ENCODE results near the gene FAM222A.

Gene FAM222A

DNA sequence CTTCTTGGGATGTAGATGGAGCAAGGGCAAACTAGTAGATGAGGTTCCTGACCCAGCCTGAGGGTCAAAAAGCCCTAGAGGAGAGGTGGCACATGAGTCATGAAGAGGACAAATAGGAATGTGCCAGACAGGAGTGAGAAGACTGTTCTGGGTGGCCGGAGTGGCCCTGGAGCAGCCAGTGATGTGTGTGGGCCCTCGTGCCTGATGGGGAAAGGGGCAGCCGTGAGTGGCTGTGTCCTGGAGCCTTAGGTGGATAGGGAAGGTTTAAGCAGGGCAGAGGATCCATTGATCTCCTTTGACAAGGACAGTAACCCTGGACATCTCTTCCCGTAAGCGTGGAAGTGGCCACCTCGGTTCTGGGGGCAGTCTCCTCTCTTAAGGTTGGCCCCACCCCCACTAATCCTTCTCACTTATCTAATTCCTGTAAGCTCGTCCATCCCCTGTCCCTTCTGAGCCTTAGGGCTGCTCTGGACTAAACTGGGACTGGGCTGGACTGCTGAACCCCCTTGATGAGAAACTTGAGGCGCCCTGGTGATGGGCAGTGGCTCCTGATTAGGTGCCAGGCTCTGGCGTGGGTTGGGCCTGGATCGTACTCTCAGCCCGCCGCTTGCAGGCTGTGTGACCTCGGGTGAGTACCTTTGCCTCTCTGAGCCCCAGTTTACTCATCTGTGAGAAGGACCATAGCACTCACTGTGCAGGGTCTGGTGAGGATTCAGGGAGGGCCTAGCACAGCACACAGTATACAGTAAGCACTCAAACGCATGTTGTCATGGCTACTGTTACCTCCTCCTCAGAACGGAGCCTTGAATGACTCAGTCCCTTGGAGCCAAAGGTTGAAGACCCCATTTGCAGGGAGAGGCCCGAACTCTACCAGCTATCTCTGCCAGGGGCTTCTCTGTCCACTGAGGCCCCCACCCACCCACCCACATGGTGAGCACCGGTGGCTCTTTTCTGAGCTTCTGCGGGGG lies 4.0 kb downstream of the FAM222A start:
- H3K4me1 ChIP-seq: peaks cover 0 to 44% (median 20%) of the 10 kb centered on the region in 4 donors

DNA sequence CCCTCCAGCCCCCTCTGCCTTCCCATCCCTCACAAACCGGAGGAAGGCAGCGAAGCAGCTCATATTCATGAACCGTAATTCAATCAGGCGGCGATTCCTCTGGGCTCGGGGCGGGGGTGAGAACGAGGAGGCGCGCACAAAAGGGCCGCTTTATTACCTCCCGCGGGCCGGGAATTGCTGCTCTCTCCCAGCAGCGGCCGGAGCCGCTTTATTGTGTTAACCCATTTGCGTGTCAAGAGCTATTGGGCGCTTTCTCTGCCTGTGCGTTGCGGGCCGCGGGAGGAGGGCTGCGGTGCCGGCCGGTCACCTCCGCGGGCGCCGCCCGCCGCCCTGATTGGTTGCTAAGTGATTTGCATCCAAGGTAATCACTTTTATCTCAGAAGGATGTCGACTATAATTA lies 4.8 kb downstream of the FAM222A start:
- H3K4me3 ChIP-seq: no peak overlapping the region
- H3K27ac ChIP-seq: no peak overlapping the region
- H3K9me3 ChIP-seq: no peaks in the 10 kb centered on the region
- no peaks in the 10 kb centered on the region for H3K36me3 ChIP-seq
- DNase-seq: no peak
- TF ChIP-seq, protein P1, sequence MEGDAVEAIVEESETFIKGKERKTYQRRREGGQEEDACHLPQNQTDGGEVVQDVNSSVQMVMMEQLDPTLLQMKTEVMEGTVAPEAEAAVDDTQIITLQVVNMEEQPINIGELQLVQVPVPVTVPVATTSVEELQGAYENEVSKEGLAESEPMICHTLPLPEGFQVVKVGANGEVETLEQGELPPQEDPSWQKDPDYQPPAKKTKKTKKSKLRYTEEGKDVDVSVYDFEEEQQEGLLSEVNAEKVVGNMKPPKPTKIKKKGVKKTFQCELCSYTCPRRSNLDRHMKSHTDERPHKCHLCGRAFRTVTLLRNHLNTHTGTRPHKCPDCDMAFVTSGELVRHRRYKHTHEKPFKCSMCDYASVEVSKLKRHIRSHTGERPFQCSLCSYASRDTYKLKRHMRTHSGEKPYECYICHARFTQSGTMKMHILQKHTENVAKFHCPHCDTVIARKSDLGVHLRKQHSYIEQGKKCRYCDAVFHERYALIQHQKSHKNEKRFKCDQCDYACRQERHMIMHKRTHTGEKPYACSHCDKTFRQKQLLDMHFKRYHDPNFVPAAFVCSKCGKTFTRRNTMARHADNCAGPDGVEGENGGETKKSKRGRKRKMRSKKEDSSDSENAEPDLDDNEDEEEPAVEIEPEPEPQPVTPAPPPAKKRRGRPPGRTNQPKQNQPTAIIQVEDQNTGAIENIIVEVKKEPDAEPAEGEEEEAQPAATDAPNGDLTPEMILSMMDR (IDR thresholded peaks at IDR 0.05): no peak
- peaks cover 0 to 64% of the 10 kb centered on the region in 2 donors for H3K27me3 ChIP-seq
- intact Hi-C loops (cut with DNase I; ENCODE audit: low total_unique reads): loop anchor here (10.0 kb wide), 1 partner anchor 264 kb away; no protein-coding TSS in a partner anchor
- peaks cover 0 to 44% (median 24%) of the 10 kb centered on the region in 4 donors for H3K4me1 ChIP-seq

More for the DNA sequence above, 4.0 kb downstream of the FAM222A start:
- Histone ChIP-seq H3K36me3 (no peaks in the 10 kb centered on the region), H3K9me3 (no peaks in the 10 kb centered on the region), H3K27me3 (peaks cover 0 to 65% of the 10 kb centered on the region in 2 donors), H3K4me3 (no peak overlapping the region), H3K27ac (no peak overlapping the region)
- intact Hi-C loops (cut with DNase I; ENCODE audit: low total_unique reads): loop anchor here (10.0 kb wide), 1 partner anchor 263 kb away; no protein-coding TSS in a partner anchor
- no peak for DNase-seq
- TF ChIP-seq, protein P1 (IDR thresholded peaks at IDR 0.05): no peak

DNA sequence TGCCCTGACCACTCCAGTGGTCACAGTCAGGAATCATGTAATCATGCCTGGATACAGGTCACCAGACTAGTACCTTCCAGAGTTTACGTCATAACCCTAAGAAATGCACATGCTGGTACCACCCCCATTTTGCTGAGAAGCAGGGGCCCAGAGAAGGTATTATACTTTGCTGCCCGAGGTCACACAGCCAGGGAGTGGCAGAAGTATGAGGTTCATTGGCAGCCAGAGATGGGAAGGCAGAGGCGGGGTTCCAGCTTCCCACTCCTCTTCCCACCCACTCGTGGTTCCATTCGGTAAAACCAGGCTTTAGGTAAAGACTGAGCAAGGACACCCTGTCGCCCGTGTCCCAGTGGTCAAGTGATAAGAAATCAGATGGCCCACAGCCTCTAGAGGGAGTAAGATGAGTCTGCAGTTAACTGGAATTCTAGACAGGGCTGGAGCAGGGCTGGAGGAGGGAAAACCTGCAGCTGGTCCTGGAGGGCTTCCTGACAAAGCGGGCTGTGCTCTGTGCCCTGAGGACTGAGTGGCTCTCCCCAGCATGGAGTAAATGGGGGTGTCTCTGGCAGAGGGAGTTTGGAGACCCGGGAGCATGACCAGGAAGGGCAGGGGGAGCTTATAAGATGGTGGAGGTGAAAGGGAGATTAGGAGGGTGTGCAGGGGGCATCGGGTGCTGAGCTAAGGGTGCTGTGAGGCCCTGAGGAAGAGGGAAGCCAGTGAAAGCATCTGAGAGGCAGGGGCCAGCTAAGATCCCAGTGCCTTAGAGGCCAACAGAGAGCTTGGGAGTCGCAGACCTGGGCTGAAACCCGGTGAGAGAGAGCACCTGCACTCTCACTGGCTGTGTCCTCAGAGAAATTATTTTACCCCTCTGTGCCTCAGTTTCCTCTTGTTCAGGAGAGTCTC lies 5.7 kb downstream of the FAM222A start:
- TF ChIP-seq, protein P1 (IDR thresholded peaks at IDR 0.05): no peak
- DNase-seq: no peak
- Histone ChIP-seq H3K27ac (no peak overlapping the region), H3K4me1 (peaks cover 0 to 50% (median 22%) of the 10 kb centered on the region in 4 donors), H3K27me3 (peaks cover 0 to 63% of the 10 kb centered on the region in 2 donors), H3K4me3 (no peak overlapping the region), H3K9me3 (no peaks in the 10 kb centered on the region), H3K36me3 (no peaks in the 10 kb centered on the region)
- intact Hi-C loops (cut with DNase I; ENCODE audit: low total_unique reads): loop anchor here (10.0 kb wide), 1 partner anchor 265 kb away; no protein-coding TSS in a partner anchor

DNA sequence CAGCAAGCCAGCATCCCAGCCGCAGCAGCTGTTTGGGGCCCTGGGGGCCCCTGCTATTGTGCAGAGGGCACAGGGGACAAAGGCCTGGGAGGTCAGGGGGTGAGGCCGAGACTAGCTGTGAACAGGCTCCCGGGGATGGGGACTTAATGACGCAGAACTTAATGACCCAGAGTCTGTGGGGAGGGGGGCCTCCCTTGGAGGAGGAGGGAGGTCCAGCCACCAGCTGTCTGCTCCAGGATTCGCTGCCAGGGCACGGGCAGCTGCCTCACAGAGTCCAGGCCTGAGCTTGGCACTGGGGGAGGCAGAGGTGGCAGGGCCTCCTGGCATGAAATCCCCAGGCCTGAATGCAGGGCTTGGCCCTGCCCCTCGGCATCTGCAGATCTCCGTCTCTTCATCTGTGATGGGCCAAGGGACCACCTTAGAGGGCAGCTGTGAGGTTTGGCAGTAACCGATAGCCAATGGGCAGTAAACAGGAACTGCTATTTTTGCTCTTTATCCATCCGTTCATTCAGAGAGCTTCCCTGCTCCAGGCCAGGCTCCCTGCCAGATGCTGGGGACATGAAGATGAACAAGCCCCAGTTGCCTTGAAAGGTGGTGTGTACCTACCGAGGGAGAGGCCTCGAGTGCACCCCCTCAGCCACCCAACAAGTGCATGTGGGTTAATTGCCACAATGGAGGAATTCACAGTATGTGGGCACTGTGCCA lies 6.7 kb downstream of the FAM222A start:
- H3K36me3 ChIP-seq: no peaks in the 10 kb centered on the region
- DNase-seq: no peak
- no peak overlapping the region for H3K27ac ChIP-seq
- TF ChIP-seq, protein P1 (IDR thresholded peaks at IDR 0.05): no peak
- no peak overlapping the region for H3K4me3 ChIP-seq
- intact Hi-C loops (cut with DNase I; ENCODE audit: low total_unique reads): no loop called here
- H3K27me3 ChIP-seq: peaks cover 0 to 54% of the 10 kb centered on the region in 2 donors
- H3K9me3 ChIP-seq: no peaks in the 10 kb centered on the region
- peaks cover 0 to 43% (median 18%) of the 10 kb centered on the region in 4 donors for H3K4me1 ChIP-seq

DNA sequence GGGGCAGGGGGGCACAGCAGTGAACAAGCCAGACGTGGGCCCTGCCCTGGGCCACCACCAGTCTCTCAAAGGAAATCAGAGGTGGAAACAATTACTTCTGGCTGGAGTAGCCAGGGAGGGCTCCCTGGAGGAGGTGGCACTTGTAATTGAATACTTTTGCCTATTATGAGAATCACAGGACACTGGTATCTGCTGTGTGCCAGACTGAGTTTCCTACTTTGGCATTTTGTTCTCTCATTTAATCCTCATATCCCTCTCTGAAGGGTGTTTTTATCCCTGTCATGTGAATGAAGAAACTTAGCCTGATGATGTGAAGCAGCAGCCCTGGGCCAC lies 7.2 kb downstream of the FAM222A start:
- H3K9me3 ChIP-seq: no peaks in the 10 kb centered on the region
- no peak overlapping the region for H3K27ac ChIP-seq
- no peak for DNase-seq
- peaks cover 0 to 49% of the 10 kb centered on the region in 2 donors for H3K27me3 ChIP-seq
- TF ChIP-seq, protein P1 (IDR thresholded peaks at IDR 0.05): no peak
- intact Hi-C loops (cut with DNase I; ENCODE audit: low total_unique reads): no loop called here
- H3K36me3 ChIP-seq: no peaks in the 10 kb centered on the region
- peaks cover 0 to 43% (median 18%) of the 10 kb centered on the region in 4 donors for H3K4me1 ChIP-seq
- H3K4me3 ChIP-seq: no peak overlapping the region
